IPS-20b (cell line): Measurements from ENCODE around the gene OMA1.
"Not testable (repeated sequence)": the region's sequence is repeated elsewhere in the genome, so short reads cannot be mapped to it uniquely, and the experiment has no call there.

Experiments used
- H3K27ac ChIP-seq: one replicate; pipeline ENCODE4 v1.5.1; 2013; ENCODE audit warnings: low read length
- H3K27me3 ChIP-seq: 2 replicates; pipeline ENCODE4 v1.6.1; 2013; ENCODE audit warnings: mild to moderate bottlenecking, low read length, inconsistent platforms; ENCODE audit not compliant: insufficient read depth
- H3K36me3 ChIP-seq: 2 replicates; pipeline ENCODE4 v1.6.1; 2013; ENCODE audit warnings: low read depth, mild to moderate bottlenecking, inconsistent platforms, low read length, moderate library complexity; ENCODE audit not compliant: insufficient read depth
- H3K4me1 ChIP-seq: 2 replicates; pipeline ENCODE4 v1.6.1; 2013; ENCODE audit warnings: mild to moderate bottlenecking, control low read depth, inconsistent platforms, low read length, moderate library complexity; ENCODE audit not compliant: insufficient read depth
- H3K4me3 ChIP-seq: 2 replicates; pipeline ENCODE4 v1.5.1; 2013; ENCODE audit warnings: mild to moderate bottlenecking, low read length, inconsistent platforms
- H3K9ac ChIP-seq: 2 replicates; pipeline ENCODE4 v1.6.1; 2013; ENCODE audit warnings: low read depth, mild to moderate bottlenecking, inconsistent platforms, low read length, moderate library complexity
- H3K9me3 ChIP-seq: 2 replicates; pipeline ENCODE4 v1.6.1; 2013; ENCODE audit warnings: mild to moderate bottlenecking, low read depth, low read length, inconsistent platforms; ENCODE audit not compliant: insufficient read depth

OMA1 gene

DNA sequence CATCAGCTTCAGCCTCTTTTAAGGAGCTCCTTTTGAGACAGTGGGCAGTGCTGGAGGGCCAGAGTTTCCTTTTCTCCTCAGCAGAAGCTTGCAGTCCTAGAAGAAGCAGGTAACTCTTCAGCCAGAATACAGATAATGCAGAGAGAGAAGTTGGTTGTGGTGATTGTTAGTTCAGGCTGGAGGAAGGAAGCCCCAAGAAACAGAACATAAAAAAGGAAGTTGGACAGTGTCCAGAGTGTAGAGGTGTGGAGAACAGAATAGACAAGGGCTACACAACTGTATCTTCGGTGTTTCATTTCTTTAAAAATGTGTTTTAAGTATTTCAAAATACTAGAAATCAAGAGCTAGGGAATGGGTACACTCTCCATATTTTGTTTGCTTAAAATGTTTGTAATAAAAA, 37.0 kb upstream of the OMA1 start:
- Histone ChIP-seq H3K27ac (no peak overlapping the region), H3K9ac (no peak overlapping the region), H3K27me3 (peaks cover 7% of the 10 kb centered on the region; the same call in 1 of the 2 replicates), H3K9me3 (no peaks in the 10 kb centered on the region), H3K4me3 (no peak overlapping the region), H3K36me3 (no peaks in the 10 kb centered on the region), H3K4me1 (no peaks in the 10 kb centered on the region)

DNA sequence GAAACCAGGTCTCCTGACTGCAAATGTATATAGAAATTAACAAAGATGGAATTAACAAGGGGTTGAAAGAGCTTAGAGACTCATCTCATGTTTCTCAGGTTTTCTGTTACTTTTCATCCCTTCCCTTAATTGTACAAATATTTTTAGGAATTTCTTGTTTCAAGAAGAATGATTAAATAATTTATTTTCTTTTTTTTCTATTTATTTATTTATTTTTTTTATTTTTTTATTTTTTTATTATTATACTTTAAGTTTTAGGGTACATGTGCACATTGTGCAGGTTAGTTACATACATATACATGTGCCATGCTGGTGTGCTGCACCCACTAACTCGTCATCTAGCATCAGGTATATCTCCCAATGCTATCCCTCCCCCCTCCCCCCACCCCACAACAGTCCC, 35.6 kb upstream of the OMA1 start:
- not testable (repeated sequence) for H3K27ac ChIP-seq, H3K4me1 ChIP-seq, H3K36me3 ChIP-seq, H3K4me3 ChIP-seq, H3K9me3 ChIP-seq, H3K9ac ChIP-seq
- H3K27me3 ChIP-seq = peaks cover 21% of the 10 kb centered on the region

DNA sequence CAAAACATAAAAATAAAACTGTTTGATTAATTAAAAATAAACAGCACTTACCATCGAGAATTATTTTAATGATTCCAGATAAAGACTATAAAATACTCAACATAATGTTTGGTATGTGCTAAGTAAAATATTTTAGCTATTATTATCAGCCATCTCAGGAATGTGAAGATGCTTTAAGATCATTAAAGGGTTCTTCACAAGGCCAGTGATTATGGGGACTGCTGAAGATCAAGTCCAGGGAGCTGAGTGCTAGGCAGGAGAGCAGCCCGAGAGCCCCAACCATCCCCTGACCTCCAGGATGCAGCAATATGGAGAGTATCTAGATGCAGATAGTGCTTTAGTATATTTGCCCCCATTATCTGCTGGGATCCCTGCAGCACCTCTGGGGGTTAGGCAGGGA, 35.1 kb upstream of the OMA1 start:
- Histone ChIP-seq H3K9me3 (no peaks in the 10 kb centered on the region), H3K9ac (no peak overlapping the region), H3K27me3 (peaks cover 26% of the 10 kb centered on the region), H3K27ac (no peak overlapping the region), H3K4me1 (no peaks in the 10 kb centered on the region), H3K4me3 (no peak overlapping the region), H3K36me3 (no peaks in the 10 kb centered on the region)

DNA sequence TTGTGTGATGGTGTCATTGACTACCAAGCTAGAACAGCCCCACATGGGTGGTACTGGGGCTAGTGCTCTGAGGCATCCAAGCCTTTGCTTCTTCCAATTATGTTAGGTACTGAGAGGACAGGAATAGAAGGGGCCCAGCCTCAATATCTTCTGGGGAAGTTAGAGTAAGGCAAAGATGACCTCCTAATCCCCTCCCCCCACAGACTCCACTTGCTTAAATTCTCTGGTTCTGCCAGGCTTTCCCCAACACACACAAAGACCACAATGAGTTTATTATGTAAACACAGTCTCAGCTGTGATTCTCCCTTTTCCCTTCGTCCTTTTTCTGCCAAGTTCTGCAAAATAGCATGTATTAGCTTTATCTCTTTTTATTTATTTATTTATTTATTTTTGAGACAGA, 33.7 kb upstream of the OMA1 start:
- no peak overlapping the region for H3K4me3 ChIP-seq
- H3K27me3 ChIP-seq = peaks cover 40% of the 10 kb centered on the region
- no peak overlapping the region for H3K9ac ChIP-seq
- no peaks in the 10 kb centered on the region for H3K36me3 ChIP-seq
- no peaks in the 10 kb centered on the region for H3K4me1 ChIP-seq
- H3K9me3 ChIP-seq = no peaks in the 10 kb centered on the region
- H3K27ac ChIP-seq = no peak overlapping the region

DNA sequence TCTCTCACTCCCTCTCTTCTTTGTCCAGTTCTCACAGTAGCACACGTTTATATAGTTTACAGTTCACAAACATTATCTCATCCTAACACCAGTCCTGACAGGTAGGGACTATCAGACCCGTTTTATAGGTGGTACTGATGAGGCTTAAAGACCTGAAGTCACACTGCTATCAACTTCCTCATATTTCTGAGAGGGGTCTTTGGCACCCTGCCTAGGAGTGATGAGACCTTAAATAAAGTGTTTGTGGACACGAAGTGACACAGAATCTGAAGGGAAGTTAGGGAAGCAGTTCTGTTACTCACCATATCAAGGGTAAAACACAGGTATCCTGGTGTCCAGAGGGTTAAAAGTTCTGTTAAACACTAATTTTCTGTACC, 31.1 kb upstream of the OMA1 start:
- Histone ChIP-seq H3K9ac (0 out of 2 replicates have a peak overlapping the region, but pooled peaks have one; percentile 5), H3K27me3 (peaks cover 54% of the 10 kb centered on the region), H3K4me1 (no peaks in the 10 kb centered on the region; the same call in 1 of the 2 replicates), H3K36me3 (no peaks in the 10 kb centered on the region), H3K9me3 (no peaks in the 10 kb centered on the region), H3K4me3 (peak overlapping the region; percentile 60), H3K27ac (no peak overlapping the region)

DNA sequence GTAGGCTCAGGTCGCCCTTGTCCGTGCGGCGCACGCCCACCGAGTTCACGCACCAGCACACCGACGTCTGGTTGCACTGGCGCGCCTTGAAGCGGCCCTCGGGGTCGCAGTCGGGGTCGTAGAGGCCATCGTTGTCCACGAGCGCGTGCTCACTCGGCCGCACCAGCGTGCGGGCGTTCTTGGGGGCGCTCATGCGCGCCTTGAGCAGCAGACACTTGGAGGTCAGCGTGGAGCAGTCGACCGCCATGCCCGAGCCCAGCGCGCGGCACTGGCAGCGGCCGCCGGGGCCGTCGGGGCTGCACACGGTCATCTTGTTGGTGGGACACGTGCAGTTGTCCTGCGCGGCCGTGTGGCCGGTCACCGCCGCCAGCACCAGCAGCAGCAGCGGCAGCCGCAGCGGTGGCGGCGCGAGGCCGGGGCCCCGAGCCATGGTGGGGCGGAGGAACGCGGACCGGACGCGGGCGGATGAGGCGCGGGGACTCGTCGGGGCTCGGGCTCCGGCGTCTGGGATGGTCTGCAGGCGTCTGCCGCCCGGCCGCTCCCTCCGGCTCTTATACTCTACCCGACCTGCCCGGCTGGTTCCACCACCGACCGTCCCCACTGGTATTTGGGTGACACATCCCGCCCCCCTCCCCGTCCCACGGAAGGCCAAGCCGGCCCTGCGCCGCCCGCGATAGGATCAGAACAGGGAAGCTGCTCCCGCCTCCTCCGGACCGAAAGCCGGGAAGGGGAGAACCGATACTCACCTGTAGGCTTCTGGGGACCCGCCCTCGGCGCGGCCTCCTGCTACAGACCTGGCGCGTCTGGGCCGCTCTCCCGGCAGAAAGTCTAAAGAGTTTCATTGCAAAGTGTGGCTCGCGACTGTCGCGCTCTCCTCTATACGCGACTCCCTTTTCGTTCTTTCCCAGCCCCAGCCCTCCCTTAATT, 30.5 kb upstream of the OMA1 start, which contains the start of gene TACSTD2:
Gene TACSTD2 (minus strand): TSS at position 526 of the 927 bp plus-strand sequence. CDS start 96 bp downstream, at position 430.
- Histone ChIP-seq H3K27ac (no peak within 1 kb of the TSS), H3K4me3 (peak within 1 kb of the TSS; percentile 60), H3K9ac (0 out of 2 replicates have a peak within 1 kb of the TSS, but pooled peaks have one; percentile 5), H3K4me1 (peaks cover 5% of the 10 kb centered on the region; the same call in 1 of the 2 replicates), H3K36me3 (no peaks in the 10 kb centered on the region), H3K9me3 (no peaks in the 10 kb centered on the region), H3K27me3 (peaks cover 54% of the 10 kb centered on the region)

DNA sequence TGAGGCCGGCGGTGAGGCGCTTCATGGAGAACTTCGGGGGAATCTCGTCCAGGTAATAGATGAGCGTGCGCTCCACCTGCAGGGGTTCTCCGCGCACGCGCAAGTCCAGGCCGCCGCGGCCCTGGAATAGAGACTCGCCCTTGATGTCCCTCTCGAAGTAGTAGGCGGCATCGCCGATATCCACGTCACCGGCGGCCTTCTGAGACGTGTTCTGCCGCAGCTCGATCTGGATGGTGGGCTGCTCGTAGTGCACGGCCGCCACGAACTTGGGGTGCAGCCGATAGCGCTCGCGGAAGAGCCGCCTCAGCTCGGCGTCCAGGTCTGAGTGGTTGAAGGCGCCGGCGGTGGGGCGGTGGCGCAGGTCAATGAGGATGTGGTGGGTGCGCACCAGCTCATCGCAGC, 29.8 kb upstream of the OMA1 start:
- H3K27me3 ChIP-seq = peaks cover 54% of the 10 kb centered on the region
- H3K4me3 ChIP-seq = peak overlapping the region; percentile 60; the same call in 1 of the 2 replicates
- H3K36me3 ChIP-seq = no peaks in the 10 kb centered on the region
- no peaks in the 10 kb centered on the region for H3K9me3 ChIP-seq
- H3K27ac ChIP-seq = no peak overlapping the region
- H3K4me1 ChIP-seq = peaks cover 5% of the 10 kb centered on the region; the same call in 1 of the 2 replicates
- H3K9ac ChIP-seq = no peak overlapping the region

DNA sequence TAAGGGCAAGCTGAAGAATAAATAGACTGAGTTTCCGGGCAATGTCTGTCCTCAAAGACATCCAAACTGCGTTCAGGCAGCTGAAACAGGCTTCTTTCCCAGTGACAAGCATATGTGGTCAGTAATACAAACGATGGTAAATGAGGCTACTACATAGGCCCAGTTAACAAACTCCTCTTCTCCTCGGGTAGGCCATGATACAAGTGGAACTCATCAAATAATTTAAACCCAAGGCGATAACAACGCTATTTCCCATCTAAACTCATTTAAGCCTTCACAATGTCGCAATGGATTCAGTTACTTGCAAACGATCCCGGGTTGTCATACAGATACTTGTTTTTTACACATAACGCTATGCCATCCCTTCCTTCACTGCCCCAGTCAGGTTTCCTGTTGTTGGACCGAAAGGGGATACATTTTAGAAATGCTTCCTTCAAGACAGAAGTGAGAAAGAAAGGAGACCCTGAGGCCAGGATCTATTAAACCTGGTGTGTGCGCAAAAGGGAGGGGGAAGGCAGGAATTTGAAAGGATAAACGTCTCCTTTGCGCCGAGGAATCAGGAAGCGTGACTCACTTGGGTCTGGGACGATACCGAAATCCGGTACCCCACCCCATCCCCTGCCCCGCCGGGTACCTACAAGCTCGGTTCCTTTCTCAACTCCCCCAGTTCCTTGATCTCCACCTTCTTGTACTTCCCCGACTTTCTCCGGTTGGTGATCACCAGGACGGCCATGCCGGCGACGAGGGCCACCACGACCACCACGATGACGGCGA, 29.2 kb upstream of the OMA1 start:
- peaks cover 54% of the 10 kb centered on the region for H3K27me3 ChIP-seq
- H3K27ac ChIP-seq = no peak overlapping the region
- no peak overlapping the region for H3K9ac ChIP-seq
- H3K36me3 ChIP-seq = no peaks in the 10 kb centered on the region
- peaks cover 5% of the 10 kb centered on the region; the same call in 1 of the 2 replicates for H3K4me1 ChIP-seq
- no peaks in the 10 kb centered on the region for H3K9me3 ChIP-seq
- H3K4me3 ChIP-seq = peak overlapping the region; percentile 60; the same call in 1 of the 2 replicates

DNA sequence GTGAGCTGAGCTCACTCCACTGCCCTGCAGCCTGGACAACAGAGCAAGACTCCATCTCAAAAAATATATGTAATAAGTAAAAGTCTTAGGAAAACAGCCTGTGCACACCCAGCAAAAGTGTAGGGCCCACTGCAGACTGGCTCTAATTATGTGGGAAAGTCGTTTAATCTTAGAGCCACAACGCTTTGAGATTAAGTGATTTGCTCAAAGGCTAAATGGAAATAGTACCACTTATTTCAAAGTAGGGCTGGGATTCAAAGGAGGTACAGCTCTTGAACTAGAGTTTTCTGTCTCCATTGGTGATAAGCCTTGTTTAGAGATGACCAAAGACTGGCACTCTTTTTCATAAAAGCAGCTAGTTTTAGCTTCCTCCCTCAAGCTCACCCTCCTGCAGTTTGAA, 28.3 kb upstream of the OMA1 start:
- no peak overlapping the region for H3K27ac ChIP-seq
- H3K27me3 ChIP-seq = peaks cover 54% of the 10 kb centered on the region
- H3K9ac ChIP-seq = no peak overlapping the region
- peaks cover 5% of the 10 kb centered on the region; the same call in 1 of the 2 replicates for H3K4me1 ChIP-seq
- H3K36me3 ChIP-seq = no peaks in the 10 kb centered on the region
- H3K4me3 ChIP-seq = no peak overlapping the region
- H3K9me3 ChIP-seq = no peaks in the 10 kb centered on the region

DNA sequence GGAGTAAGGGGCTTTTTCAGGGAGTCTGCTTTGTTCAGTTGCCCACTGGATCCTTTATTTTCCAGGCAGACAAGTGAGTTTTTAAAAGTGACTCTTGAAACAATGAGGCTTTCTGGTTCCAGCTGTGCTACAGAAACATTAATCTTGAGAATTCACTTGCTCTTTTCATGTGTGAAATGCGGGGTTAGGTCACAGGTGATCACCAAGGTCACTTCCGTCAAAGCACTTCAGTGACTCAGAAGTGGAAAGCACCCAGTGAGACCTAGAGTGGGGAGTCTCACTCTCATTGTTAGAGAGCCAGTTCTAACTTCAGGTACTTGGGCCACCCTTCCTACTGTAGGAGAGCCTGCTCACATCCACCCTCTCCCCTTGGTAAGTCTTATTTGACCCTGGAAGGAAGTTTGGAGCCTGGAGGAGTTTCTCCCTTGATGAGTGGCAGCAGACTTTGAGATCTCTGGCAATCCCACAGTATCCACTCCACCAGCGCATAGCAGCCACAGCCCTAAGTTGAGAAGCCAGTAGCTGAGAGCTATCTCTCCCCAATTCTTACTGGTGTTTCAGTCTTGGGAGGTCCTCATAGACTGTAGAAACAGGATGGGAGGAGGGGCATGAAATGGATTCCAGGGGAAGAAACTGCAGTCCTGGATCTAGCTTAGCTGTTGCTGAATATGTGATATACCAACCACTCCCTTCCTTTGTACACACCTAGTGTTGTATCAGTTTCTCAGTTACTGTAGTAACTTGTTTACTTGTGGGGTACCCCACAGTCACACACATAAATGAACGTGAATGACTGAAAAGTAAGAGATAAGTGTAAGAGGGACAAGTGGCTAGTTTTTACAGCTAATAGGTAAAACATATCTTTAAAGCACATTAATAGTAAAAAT, 27.4 kb upstream of the OMA1 start:
- peaks cover 5% of the 10 kb centered on the region for H3K4me1 ChIP-seq
- no peaks in the 10 kb centered on the region for H3K36me3 ChIP-seq
- no peaks in the 10 kb centered on the region for H3K9me3 ChIP-seq
- H3K27ac ChIP-seq = no peak overlapping the region
- no peak overlapping the region for H3K9ac ChIP-seq
- H3K4me3 ChIP-seq = no peak overlapping the region
- H3K27me3 ChIP-seq = peaks cover 47% of the 10 kb centered on the region

DNA sequence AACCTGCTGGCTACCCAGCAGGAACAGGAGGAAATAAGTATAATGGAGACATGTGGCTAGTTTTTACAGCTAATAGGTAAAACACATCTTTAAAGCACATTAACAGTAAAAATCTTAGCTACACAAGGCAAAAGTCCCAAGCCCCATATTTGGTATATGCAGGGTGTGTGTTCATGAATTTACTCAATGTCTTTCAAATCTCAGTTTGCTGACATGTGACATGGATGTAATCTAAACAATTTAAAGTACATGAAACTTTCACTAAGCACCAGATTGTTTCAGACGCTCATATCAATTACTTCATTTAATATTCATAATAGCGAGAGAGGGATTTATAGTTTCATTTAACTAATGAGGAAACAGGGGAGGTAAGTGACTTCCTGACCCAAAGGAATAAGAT, 26.6 kb upstream of the OMA1 start:
- no peak overlapping the region for H3K9ac ChIP-seq
- no peaks in the 10 kb centered on the region for H3K9me3 ChIP-seq
- no peaks in the 10 kb centered on the region for H3K36me3 ChIP-seq
- peaks cover 8% of the 10 kb centered on the region for H3K4me1 ChIP-seq
- H3K4me3 ChIP-seq = no peak overlapping the region
- H3K27me3 ChIP-seq = peaks cover 43% of the 10 kb centered on the region
- H3K27ac ChIP-seq = no peak overlapping the region
